Astrocyte of the spinal cord (primary cell): ENCODE data around the gene PKHD1.

Source experiments
- DNase-seq: peaks from one replicate; pipeline ENCODE4 v3.0.0; 2011; ENCODE audit warnings: low read depth, low spot score
- H3K4me3 ChIP-seq: 2 replicates; pipeline ENCODE4 v1.5.1; 2011; ENCODE audit warnings: low read depth, mild to moderate bottlenecking, low read length, moderate library complexity
- in situ Hi-C: cut with HindIII; loops from 2 replicates; pipeline ENCODE4 v1.10.0; 2017; ENCODE audit warnings: low sequenced_read_pairs
- TF ChIP-seq, protein P1 (sequence below): IDR thresholded peaks from 2 replicates; pipeline ENCODE4 v1.5.1; 2012; ENCODE audit warnings: low read depth, mild to moderate bottlenecking, low read length, inconsistent platforms

The PKHD1 gene

DNA sequence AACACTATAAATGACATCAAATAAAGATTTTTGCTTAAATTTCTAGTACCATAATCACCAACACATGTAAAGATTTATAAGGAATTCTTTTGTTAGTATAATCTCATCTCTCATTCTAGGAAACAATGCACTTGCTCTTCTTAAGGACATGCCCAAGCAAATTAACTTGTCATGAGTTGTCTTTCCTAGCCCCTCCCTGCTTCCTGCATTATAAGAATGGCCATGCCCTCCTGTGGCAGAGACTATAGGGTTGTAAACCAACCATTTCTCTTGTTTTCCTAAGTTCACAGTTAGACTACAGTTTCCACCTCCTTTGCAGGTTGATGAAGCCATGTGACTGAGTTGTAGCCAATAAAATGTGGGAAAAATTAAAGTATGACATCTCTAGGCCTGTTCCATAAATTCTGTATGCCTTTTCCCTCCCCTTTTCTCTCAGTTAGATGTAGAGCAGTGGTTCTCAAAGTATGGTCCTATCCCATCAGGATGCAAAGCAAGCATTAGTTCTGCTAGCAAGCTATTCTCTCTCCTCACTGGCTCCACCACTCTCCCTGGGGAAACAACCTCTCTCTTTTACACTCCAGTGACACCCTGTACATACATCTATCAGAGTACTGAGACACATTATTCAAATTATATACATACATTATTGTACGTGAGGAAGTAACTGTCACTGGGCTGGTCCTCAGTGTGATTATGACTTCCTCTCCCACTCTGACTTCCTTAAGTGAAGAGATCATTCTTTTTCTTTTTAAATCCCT, 295.0 kb downstream of the PKHD1 start:
- in situ Hi-C loops = no loop called here
- TF ChIP-seq, protein P1, sequence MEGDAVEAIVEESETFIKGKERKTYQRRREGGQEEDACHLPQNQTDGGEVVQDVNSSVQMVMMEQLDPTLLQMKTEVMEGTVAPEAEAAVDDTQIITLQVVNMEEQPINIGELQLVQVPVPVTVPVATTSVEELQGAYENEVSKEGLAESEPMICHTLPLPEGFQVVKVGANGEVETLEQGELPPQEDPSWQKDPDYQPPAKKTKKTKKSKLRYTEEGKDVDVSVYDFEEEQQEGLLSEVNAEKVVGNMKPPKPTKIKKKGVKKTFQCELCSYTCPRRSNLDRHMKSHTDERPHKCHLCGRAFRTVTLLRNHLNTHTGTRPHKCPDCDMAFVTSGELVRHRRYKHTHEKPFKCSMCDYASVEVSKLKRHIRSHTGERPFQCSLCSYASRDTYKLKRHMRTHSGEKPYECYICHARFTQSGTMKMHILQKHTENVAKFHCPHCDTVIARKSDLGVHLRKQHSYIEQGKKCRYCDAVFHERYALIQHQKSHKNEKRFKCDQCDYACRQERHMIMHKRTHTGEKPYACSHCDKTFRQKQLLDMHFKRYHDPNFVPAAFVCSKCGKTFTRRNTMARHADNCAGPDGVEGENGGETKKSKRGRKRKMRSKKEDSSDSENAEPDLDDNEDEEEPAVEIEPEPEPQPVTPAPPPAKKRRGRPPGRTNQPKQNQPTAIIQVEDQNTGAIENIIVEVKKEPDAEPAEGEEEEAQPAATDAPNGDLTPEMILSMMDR = no peak
- no peak overlapping the region for H3K4me3 ChIP-seq
- no peak for DNase-seq

GRCh38 chr6:51790946-51791345, 296.5 kb downstream of the PKHD1 start:
- TF ChIP-seq, protein P1 = no peak
- DNase-seq = no peak
- H3K4me3 ChIP-seq = no peak overlapping the region
- in situ Hi-C loops = no loop called here

DNA sequence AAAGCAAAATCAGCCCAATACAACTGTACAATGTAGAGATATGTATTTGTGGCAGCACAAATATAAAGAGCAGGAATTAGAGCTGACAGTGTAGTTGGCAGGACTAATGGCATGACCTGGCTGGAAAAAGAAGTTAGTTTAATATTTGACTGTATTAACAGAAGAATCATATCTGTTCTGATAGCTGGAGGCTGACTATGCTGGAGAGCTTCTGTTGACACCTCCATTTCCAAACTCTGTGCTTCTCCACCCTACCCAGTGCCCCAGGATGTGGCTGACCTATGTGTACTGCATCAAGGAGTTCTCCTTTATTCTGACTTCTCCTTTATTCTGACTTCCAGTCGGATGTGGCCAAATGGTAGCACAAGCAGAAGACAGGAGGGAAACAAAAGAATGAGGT, 299.3 kb downstream of the PKHD1 start:
- no peak overlapping the region for H3K4me3 ChIP-seq
- DNase-seq = no peak
- TF ChIP-seq, protein P1 = no peak
- in situ Hi-C loops = no loop called here

- no peak overlapping the region for H3K4me3 ChIP-seq
- TF ChIP-seq, protein P1 = no peak
- DNase-seq = peak; percentile 10
- in situ Hi-C loops = no loop called here
Observed at GRCh38 chr6:51778666-51779065, 308.7 kb downstream of the PKHD1 start.

DNA sequence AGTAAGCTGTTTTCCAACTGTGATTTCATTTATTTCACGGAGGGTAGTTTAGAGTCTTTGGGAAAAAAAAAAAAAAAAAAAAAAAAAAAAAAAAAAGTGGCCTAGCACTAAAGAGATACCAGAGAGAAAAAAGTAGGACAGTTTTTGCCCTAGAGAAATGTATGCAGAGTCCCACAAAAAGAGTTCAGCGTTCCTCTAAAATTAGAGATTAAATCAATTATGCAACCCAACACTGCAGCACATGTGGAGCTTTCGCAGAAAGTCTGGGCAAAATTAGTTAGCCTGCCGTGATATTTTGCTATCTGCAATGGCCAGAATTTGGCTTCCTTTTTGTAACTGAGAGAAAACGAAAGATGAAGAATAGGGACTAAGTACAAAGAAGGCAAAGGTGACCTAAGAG, 309.8 kb downstream of the PKHD1 start:
- in situ Hi-C loops = no loop called here
- TF ChIP-seq, protein P1 = no peak
- DNase-seq = no peak
- no peak overlapping the region for H3K4me3 ChIP-seq

GRCh38 chr6:51775942-51776860, 311.2 kb downstream of the PKHD1 start:
- in situ Hi-C loops = no loop called here
- TF ChIP-seq, protein P1 = no peak
- H3K4me3 ChIP-seq = no peak overlapping the region
- DNase-seq = no peak
